GM23248 (cell line): ENCODE data around the gene BTBD17.

Experiments
- EZH2 ChIP-seq: fragments of 200-600 bp; sonication (generic); IDR thresholded peaks from 2 replicates; pipeline ENCODE4 v1.6.1; 2018; ENCODE audit warnings: antibody characterized with exemption, mild to moderate bottlenecking; ENCODE audit not compliant: insufficient read depth, poor library complexity, severe bottlenecking
- EZH2phosphoT487 ChIP-seq: fragments of 200-600 bp; sonication (generic); IDR thresholded peaks from 2 replicates; pipeline ENCODE4 v1.6.1; 2018; ENCODE audit warnings: antibody characterized with exemption, moderate library complexity, mild to moderate bottlenecking, low read depth; ENCODE audit not compliant: insufficient read depth

DNA sequence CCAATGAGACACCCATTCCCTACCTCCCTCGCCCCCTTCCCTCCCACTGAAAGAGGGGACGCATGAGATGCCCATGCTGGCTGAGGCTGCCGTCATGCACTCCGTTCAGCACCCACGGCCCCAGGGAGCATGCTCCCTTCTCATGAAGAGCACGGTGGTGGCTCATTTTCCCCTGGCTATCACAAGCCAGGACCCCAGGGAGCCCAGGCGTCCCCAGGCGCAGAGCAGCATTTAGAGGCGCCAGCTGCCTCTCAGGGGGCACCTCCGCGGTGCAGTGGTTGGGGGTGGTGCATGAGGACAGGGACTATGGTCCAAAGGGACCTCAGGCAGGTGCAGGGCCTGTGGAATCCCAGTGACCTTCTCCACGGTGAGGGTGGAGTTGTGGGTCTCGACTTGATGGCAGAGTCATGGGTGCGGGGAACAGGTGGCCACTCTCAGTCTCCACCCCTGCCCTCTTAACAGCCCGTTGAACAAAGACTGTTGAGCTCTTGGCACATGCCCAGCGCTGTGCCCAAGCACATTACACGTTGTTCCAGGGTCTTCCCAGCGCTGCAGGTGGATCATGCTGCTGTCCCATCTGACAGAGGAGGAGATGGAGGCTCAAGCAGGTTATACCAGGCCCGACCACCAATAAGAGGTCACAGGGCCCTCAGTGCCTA is 22.0 kb downstream of the BTBD17 start:
- TF ChIP-seq EZH2 = no peak
- no peak for TF ChIP-seq EZH2phosphoT487
